HCT116 (cell line): ENCODE measurements around the gene RAB3GAP1.

Source experiments
- ATF3 ChIP-seq: IDR thresholded peaks from 2 replicates; pipeline ENCODE4 v1.6.1; 2012
- CEBPB ChIP-seq: IDR thresholded peaks from 2 replicates; pipeline ENCODE4 v1.6.1; 2012; ENCODE audit warnings: low read depth
- CTCF ChIP-seq, 3 experiments: fragments of 200-600 bp in 1 of 3; sonication (generic) in 1 of 3; IDR thresholded peaks in 2 of 3; conservative IDR thresholded peaks in 1 of 3; 2 replicates each; pipeline ENCODE4 v1.5.1; 2012 to 2017; ENCODE audit warnings: low read depth in 2 of 3, low read length in 2 of 3, antibody characterized with exemption in 1 of 3, borderline replicate concordance in 1 of 3, control low read depth in 1 of 3, mild to moderate bottlenecking in 1 of 3, mixed read lengths in 1 of 3, mixed run types in 1 of 3, moderate library complexity in 1 of 3; ENCODE audit not compliant: insufficient read depth in 1 of 3
- EGR1 ChIP-seq: IDR thresholded peaks from 2 replicates; pipeline ENCODE4 v1.6.1; 2012; ENCODE audit warnings: low read depth
- EZH2 ChIP-seq: fragments of 200-600 bp; sonication (generic); IDR thresholded peaks from 2 replicates; pipeline ENCODE4 v1.6.1; 2017; ENCODE audit warnings: antibody characterized with exemption, mixed run types
- EZH2phosphoT487 ChIP-seq: fragments of 200-600 bp; IDR thresholded peaks from 2 replicates; pipeline ENCODE4 v1.6.1; 2018; ENCODE audit warnings: antibody characterized with exemption, borderline replicate concordance
- JUND ChIP-seq: IDR thresholded peaks from 2 replicates; pipeline ENCODE4 v1.6.1; 2012
- MAX ChIP-seq: IDR thresholded peaks from 2 replicates; pipeline ENCODE4 v1.6.1; 2012
- POLR2A ChIP-seq: IDR thresholded peaks from 2 replicates; pipeline ENCODE4 v1.7.0; 2011; ENCODE audit warnings: borderline replicate concordance; ENCODE audit not compliant: insufficient read depth, insufficient read length; ENCODE audit errors: extremely low read depth
- POLR2AphosphoS5 ChIP-seq: IDR thresholded peaks from 2 replicates; pipeline ENCODE4 v1.6.1; 2011; ENCODE audit warnings: mild to moderate bottlenecking, low read depth, low read length, moderate library complexity
- REST ChIP-seq: IDR thresholded peaks from 2 replicates; pipeline ENCODE4 v1.6.1; 2012; ENCODE audit warnings: low read depth
- ZBTB33 ChIP-seq: IDR thresholded peaks from 2 replicates; pipeline ENCODE4 v1.6.1; 2011; ENCODE audit warnings: mild to moderate bottlenecking, low read length, moderate library complexity; ENCODE audit not compliant: insufficient replicate concordance; ENCODE audit errors: extremely low read depth
- ZFX ChIP-seq: fragments of 450-650 bp; IDR thresholded peaks from 2 replicates; pipeline ENCODE4 v1.6.1; 2017

- no peak for TF ChIP-seq CTCF (IDR thresholded peaks at IDR 0.05 in 2 of 3, conservative IDR thresholded peaks at IDR 0.05 in 1 of 3; ENCODE audit: borderline replicate concordance in 1 of 3, insufficient read depth in 1 of 3, low read depth in 2 of 3, low read length in 2 of 3)
- no peak for TF ChIP-seq POLR2AphosphoS5
- no peak for TF ChIP-seq CEBPB
- TF ChIP-seq ZBTB33, result no peak
- no peak for TF ChIP-seq ATF3
- TF ChIP-seq ZFX, result no peak
- TF ChIP-seq REST, result no peak
- no peak for TF ChIP-seq EZH2
- TF ChIP-seq JUND, result no peak
- no peak for TF ChIP-seq POLR2A
- no peak for TF ChIP-seq EZH2phosphoT487
- no peak for TF ChIP-seq MAX
- TF ChIP-seq EGR1, result no peak
These were observed 14.6 kb downstream of the RAB3GAP1 start for GRCh38 chr2:135066710-135067109.
